GM23338 (cell line): ENCODE measurements around the gene ADPRH.

Experiments
- CREB1 ChIP-seq: fragments of 250-450 bp; sonication (Bioruptor Pico); IDR thresholded peaks from 2 replicates; pipeline ENCODE4 v1.5.0; 2020; ENCODE audit warnings: low read depth, mild to moderate bottlenecking, moderate library complexity
- CTCF ChIP-seq, 2 experiments: fragments of 200-600 bp in 1 of 2; sonication (generic) in 1 of 2; conservative IDR thresholded peaks; 2 replicates each; pipeline versions ENCODE4 v1.5.1 to v1.6.1; 2016 to 2017; ENCODE audit warnings: antibody characterized with exemption in 2 of 2, low read depth in 2 of 2, mild to moderate bottlenecking in 2 of 2, moderate library complexity in 1 of 2
- EZH2 ChIP-seq: fragments of 200-600 bp; sonication (generic); IDR thresholded peaks from one replicate; pipeline ENCODE4 v1.8.0; 2017; ENCODE audit warnings: antibody characterized with exemption, mild to moderate bottlenecking, low read depth; ENCODE audit not compliant: unreplicated experiment
- EZH2phosphoT487 ChIP-seq: fragments of 200-600 bp; sonication (generic); IDR thresholded peaks from one replicate; pipeline ENCODE4 v1.8.1; 2018; ENCODE audit warnings: antibody characterized with exemption; ENCODE audit not compliant: unreplicated experiment
- JUNB ChIP-seq: IDR thresholded peaks from one replicate; pipeline ENCODE4 v1.6.1; 2016; ENCODE audit warnings: antibody characterized with exemption; ENCODE audit not compliant: unreplicated experiment
- POLR2AphosphoS5 ChIP-seq: IDR thresholded peaks from 2 replicates; pipeline ENCODE4 v1.6.1; 2016; ENCODE audit warnings: antibody characterized with exemption, low read depth
- REST ChIP-seq: IDR thresholded peaks from one replicate; pipeline ENCODE4 v1.6.1; 2018; ENCODE audit warnings: antibody characterized with exemption; ENCODE audit not compliant: unreplicated experiment
- ZNF462 ChIP-seq: fragments of 250-450 bp; sonication (Bioruptor Pico); IDR thresholded peaks from 2 replicates; pipeline ENCODE4 v1.5.0; 2020; ENCODE audit warnings: mild to moderate bottlenecking, moderate library complexity

- no peak for TF ChIP-seq EZH2
- TF ChIP-seq CTCF (conservative IDR thresholded peaks at IDR 0.05; ENCODE audit: low read depth in 2 of 2), result no peak
- TF ChIP-seq POLR2AphosphoS5, result no peak
- no peak for TF ChIP-seq REST
- no peak for TF ChIP-seq EZH2phosphoT487
- no peak for TF ChIP-seq CREB1
- TF ChIP-seq JUNB, result no peak
- TF ChIP-seq ZNF462, result no peak
Measured at GRCh38 chr3:119534296-119534695, 45.0 kb upstream of the ADPRH start.
